ENCODE results near the gene CD9.

CD9 gene

DNA sequence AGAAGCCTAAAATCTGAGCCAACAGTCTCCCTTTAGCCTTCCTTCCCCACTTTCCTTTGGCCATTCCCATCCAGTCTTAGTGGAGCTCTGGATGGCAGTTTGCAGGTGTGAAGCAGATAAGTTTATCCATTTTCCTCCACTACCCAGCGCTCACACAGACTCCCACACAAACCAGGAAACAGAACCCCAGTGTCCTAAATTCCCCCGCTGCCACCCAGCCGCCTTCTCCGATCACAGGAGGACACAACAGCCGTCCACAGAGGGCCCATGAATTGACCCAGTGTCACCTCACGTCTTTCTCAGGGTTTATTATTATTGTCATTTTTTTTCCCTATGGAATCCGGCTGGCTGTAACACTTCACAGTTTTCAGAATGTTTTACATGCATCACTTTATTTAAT is 16.4 kb downstream of the CD9 start:
- no peak for DNase-seq (ENCODE audit: low read depth in 2 of 2, low spot score in 1 of 2)

DNA sequence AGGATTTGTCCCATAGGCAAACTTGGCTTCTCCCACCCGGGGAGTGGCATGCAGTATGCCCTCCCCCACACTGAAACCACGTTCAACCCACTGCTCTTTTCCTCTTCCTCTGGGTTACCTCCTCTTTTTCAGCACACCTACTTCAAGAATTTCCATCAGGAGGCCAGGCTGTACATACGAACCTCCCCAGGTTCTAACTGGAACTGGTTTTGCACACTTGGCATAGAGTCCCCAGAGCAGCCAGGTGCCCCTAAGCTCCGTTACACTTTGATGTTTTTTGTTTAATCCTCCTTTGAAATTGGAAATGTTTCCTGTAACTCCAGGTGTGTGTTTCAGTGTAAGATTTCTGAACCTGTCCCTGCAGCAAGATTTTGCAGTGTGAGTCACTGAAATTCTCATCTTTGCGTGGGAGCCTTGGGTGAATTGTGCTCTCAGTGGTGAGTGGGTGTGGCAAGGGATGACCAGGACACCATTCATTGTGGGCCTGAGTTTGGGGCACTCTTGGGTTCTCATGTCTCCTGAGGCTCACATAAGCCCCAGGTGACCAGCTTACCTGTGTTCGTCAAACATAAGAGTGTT is 18.2 kb downstream of the CD9 start:
- DNase-seq (ENCODE audit: low read depth in 2 of 2, low spot score in 1 of 2), result no peak

DNA sequence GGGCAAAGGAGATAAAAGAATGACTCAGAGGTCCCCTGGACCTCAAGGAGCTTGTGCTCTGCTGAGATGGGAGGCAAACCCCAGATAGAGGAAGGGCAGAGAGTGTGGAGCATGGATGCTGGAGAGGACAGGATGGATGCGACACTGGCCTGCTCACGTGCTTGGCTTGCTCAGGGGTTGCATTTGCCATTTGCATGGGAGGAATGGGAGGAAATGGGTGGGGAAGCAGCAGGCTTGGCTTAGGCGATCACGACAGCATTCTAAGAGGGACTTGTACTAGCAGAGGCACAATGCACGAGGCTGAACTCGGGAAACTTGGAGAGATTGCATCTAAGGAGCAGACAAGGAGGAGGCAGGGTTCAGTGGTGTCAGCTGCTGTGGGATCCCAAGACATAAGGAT is 19.8 kb downstream of the CD9 start:
- DNase-seq (ENCODE audit: low read depth in 2 of 2, low spot score in 1 of 2), result no peak

DNA sequence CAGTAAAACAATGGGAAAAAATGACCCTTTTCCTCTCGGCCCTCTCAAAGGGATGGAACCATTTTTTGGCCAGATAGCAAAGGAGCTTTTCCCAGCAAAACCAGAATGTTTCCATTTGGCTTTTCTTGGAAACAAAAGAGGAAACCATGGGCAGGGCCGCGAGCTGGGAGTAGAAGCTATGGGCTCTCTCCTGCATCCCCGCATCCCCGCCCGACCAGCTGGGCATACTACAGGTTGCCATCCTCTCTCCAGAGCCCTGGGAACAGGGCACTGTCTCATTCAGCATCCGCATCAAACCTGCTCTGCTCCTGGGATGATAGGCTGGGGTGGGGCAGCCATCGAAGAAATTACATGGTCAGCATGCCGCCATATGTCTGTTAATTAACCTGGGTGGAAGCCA is 20.9 kb downstream of the CD9 start:
- DNase-seq (ENCODE audit: low read depth in 2 of 2, low spot score in 1 of 2), result no peak

DNA sequence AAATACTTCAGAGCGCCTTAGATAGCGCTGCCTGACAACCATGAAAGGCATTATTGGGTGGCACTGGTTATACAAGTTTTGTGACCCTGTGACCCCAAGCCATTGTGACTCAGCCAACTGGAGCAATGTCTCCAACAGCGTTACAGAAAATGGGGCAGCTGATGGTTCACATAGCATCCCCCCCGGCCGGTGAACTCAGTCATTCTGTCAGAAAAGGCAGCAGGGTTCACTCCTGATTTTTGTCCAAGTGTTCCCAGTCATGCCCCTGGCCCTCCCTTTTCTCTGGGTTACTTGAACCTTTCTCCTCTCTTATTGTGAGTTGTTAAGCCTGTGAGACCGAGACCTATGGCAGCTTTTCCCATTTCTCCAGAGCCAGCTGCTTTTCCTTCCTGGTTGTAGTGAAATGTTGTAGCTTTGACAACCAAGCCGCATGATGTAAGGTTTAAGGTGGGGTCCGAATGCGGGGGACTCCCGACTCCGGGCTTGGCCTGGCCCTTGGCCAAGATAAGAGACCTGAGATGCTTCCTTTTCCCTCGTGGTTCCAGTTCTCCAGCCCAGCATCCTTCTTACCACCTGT is 22.0 kb downstream of the CD9 start:
- no peak for DNase-seq (ENCODE audit: low read depth in 2 of 2, low spot score in 1 of 2)

DNA sequence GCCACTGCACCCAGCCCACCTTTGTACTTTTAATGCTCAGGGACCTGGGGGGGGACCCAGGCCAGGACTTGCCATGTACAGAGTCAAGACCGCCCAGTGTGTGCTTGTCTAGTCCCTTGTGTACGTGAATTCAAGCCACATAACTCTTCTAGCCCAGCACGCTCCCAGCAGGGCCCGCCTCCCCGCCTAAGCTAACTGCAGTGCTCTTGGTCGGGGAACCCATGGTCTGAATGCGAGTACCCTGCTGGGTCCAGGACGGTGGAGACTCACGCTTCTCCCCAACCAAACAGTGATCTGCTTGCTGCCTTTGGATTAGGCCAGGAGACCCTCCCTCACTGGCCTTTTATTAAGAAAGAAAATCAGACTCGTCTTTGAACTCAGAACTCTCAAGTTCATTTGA is 23.3 kb downstream of the CD9 start:
- no peak for DNase-seq (ENCODE audit: low read depth in 2 of 2, low spot score in 1 of 2)

DNA sequence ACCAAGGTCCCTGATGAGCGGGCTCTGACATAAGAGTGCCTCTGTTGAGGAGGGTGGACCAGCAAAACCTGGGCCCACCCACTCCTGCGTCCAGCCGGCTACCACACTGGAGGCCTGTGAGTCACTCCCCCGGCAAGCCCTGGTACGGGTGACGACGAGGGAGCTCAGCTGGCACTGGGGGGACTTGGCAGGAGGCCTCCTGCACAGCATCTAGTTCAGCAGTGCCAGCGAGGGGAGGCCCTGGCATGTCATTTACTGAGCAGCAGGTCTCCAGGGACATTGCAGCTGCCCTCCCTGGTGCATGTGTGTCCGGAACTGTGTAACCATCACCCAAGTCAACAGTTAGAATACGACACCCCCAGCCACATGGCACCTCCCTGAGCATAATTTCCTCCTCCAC is 24.4 kb downstream of the CD9 start:
- DNase-seq (ENCODE audit: low read depth in 2 of 2, low spot score in 1 of 2), result no peak

DNA sequence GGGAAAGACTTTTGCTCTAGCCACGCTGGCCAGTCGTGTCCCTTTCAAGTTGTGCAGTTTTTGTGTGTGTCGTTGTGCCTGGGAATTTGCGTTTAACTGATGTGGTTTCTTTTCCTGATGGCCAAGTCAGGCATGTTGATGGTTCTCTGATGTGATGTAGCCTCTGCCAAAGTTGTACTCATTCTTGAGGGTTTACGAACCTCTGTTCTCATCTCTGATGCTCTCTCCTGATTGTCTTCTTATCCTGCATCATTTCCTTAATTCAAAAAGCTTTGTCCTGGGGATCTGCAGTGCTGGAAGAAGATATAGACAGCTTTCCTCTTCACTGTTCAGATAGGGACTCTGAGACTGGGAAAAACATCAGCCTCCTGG is 25.4 kb downstream of the CD9 start:
- no peak for DNase-seq (ENCODE audit: low read depth in 2 of 2, low spot score in 1 of 2)

DNA sequence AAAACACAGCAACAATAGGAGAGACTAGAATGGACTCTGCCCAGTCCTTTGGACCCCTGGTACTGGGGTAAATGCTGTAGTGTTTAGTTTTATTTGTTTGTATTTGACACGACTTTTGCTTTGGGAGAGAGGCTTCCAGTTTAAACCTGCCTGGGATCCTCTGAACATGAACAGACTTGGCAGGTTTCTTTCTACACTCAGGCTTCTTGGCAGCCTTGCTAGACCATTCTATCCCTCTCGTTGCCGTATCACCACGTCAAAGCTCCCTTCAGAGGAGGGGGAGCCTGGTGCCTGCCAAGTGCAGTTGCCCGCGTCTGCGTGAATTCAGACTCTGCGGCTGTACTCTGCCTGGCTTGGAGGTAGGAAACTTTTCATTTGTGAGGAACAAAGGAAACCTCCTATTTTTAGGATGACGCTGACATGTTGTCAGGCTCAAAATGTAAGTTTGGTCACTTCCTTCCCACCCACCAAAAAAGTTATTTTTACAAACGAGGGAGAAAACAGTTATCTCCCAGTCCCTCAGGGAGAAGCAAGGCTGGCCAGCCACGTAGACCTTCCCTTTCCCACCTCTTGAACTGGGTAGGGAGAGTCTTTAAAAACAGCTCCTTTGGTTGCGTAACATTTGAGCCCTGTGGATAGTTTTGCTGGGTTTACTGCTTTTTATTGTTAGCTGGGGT is 25.9 kb downstream of the CD9 start:
- no peak for DNase-seq (ENCODE audit: low read depth in 2 of 2, low spot score in 1 of 2)

DNA sequence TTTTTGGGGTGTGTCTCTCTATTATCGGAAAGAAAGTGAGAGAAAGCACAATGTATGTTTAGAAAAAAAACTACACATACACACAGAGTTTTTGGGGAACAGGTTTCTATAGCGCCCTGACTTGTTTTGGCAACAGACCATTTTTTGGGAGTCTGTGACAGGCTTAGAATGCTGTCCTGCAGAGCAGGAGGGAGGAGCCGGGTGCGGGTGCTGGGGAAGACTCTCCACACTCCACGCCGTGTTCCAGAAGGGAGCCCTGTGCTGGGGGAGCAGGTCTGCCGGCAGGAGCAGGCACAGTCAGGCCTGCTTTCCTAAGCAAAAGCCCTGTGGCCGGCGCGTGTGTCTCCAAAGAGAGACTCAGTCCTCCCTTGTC is 26.5 kb downstream of the CD9 start:
- no peak for DNase-seq (ENCODE audit: low read depth in 2 of 2, low spot score in 1 of 2)

DNA sequence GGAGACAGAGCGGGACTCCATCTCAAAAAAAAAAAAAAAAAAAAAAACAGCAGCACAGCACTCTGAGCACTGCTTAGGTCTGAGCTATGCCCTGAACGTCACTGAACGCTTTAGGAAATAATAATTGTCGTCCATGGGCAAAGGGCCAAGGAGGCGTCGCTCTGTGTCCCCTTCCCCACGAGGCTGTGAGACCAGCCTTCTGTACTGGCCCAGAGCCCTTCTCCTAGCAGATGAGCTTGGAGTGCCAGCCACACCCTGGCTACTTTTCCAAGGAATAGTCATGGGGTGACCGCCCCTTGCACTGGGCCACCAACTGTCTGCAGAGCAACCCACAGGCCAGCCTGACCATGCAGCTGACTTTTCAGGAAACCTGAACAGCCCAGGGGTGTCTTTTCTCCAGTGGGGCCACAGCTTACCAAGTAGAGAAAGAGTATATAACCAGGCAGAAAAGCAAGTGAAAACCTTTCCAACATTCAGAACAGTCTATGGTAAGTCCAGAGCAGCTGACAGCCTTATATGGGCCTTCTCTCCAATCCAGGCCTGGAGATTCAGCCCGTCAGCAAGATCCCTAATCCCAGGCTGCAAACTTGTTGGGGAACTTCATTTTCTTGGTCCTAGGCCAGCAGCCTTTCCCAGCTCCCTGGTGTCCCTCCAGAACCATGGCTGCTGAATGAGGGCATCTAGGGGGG is 28.5 kb downstream of the CD9 start:
- DNase-seq (ENCODE audit: low read depth in 2 of 2, low spot score in 1 of 2), result no peak

DNA sequence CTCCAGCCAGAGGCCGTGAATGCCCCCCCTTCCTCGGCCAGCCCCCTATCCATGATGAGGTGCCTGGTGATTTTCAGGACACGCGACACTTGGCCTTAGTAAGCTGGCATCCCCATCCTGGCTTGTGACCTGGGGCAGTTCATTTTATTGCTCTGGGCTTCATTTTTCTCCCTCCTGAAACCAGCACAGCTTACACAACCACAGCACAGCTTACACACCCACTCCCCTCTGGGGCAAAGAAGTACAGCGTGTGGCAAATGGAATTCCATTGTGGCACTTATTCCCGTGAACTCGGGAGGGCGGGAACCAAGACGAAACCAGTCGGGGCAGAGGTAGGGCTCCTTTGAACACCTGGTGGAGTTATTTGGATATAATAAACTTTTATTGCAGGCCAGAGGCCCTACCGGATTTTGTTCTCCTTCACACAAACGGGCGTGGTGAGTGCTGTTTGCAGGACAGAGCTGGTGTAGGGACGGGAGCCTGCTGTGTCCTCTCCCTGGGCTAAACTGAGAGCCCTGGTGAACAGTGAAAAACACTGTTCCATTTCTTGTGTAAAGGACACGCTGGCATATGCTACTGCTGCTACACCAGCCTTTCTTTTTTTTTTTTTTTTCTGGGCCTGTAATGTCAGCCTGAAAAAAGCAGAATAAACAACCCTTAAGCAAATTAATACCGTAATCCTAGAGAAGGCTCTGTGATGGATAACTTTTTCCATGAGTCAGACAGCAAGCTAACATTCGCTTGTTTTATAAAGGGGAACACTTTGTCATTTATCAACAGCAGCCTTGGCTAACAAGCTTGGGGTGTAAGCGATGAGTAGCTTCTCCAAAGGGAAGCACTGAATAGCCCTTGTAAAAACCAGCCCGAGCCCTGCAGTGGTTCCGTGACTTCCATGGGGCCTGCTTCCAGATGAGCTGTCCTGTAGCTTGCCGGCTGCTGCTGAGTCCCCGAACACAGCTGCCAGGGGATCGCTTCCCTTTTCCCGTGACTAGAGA is 29.3 kb downstream of the CD9 start:
- DNase-seq (ENCODE audit: low read depth in 2 of 2, low spot score in 1 of 2), result no peak

DNA sequence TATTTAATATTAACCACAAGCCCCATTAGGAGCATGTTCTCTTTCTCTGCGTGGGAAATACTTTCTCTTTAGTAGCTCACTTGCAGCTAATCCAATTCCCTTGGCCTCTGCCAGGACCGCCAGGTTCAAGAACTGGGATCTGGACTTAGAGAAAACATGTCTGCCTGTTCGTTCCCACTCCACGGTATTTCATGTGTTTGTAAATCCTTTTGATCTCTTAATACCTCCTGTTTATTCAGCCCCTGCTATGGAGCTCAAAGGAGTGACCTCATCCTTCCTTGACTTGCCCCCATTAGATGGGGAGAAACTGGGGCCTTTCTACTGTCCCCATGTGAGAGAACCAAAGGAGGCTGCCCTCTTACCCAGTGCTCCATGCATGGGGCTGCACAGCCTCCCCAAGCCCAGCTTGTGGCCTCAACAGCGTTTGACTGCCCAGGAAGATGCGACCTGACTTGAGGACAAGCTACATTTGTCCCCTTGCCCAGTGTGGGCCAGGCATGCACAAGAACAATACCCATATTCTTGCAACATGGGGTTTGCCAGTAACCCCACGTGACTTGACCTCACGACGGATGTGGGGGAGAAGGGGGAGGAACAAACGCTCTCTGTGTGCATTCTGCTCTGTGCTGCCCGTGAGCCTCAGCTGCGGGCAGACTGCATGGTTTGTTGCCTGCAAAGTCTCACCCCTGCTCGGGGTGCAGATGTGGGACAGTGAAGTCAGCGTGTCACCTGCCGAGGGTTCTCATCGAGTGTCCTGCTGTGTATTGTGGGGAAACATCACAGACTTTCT is 30.3 kb downstream of the CD9 start:
- DNase-seq (ENCODE audit: low read depth in 2 of 2, low spot score in 1 of 2), result peak; percentile 36 to 51

DNA sequence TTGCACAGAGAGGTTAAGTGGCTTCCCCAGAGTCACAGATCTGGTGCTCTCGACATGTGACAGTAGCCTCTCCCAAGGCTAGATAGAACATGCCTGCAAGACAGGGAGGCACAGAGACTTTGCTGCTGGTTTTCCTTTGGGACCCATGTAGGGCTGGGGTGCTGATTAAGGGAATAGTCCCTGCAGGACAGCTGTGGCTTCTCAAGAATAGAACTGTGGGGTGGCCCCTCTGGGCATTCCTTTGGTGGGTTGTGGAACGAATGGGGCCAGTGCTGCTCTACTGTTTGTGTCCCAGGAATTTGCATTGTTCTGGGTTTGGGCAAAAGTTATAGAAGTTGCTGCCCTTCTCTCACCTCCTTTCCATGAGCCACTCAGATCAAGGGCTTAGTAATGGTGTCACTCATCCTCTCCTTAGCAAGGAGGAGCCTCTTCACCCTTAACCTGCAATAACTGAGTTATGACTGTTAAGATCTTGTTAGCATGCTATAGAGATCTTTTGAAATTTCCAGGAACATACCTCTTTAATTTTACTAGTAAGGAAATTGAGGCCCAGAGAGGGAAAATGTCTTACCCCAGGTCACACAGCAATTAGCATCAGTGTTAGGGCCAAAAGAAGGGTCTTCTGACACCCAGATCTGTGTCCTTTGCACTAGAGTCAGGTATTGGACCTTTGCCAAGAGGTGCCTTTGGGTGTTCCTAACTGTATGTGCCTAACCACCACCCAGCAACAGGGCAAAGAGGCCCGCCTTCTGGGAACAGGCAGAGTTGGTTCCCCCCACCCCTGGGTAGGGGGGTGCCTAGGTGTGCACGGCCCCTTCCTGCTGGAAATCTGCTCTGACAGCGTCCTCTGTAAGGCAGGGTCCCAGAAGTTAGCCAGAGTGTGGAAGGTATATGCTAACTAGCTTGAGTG is 31.4 kb downstream of the CD9 start:
- DNase-seq (ENCODE audit: low read depth in 2 of 2, low spot score in 1 of 2), result no peak

DNA sequence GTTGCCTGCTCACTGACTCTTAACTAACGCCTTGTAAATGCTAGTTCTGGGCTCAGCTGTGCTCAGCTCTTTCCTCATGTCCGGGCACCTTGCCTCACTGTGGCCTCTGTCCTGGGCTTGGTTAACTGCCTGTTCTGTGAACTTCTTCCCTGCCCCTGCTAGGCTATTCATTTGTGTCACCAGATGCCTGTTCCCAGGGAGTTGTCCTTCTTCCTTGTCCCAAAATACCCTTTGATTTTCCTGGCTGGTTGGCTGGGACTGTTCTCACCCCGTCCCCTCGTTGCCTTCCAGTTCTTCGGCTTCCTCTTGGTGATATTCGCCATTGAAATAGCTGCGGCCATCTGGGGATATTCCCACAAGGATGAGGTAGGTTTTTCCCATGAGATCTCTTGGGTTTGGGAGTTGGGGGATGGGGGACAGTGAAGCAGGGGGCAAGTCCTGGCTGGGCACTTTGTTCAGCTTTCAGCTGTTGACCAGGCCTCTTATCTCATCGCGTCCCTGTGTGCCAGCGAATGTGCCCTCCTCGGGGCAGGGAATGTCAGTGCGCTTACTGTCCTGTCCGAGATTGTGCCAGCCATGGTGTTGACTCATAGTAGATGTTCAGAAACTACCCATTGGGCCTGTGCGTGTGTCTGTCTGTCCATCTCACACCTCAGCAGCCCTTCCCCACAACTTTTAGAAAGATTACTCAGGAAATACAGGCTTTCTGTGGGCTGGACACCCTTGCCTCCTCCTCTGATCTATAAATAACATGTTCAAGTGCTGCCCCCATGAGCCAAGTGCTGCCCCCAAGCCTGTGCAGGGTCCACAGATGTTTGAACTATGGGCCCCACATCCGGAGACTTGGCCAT is 33.1 kb downstream of the CD9 start:
- DNase-seq (ENCODE audit: low read depth in 2 of 2, low spot score in 1 of 2), result no peak

DNA sequence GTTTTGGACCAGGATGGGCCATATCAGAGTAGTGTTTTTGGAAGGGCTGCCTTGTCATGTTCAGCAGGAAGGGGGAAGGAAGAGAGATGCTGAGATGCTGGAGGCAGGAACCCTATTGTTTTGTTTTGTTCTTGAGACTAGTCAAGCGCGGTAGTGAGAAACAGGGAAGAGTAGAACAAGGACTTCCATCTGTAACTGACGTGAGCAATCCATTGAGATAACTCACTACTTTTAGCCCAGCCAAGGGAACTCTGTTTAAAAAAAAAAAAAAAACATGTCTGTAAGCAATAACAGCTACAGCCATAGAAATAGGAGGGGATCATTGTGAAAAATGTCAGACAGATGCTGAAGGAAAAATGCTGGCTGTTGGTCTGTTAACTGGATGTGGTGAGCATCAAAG is 34.0 kb downstream of the CD9 start:
- DNase-seq (ENCODE audit: low read depth in 2 of 2, low spot score in 1 of 2), result no peak

DNA sequence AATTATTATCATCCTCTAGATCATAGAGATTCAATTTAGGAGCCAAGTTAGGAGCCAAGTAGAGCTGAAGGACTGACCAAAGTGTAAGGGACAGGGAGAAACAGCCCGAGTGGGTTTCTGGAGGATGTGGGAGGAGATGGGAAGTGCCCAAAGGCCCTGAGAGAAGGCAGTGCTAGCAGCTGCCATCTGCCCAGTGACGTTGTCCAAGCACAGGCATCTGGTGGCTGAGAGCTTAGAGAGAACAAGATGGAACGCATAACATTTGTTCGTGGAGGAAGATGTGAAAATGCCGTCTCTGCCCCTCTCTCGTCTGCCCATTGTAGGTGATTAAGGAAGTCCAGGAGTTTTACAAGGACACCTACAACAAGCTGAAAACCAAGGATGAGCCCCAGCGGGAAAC is 34.7 kb downstream of the CD9 start:
- DNase-seq (ENCODE audit: low read depth in 2 of 2, low spot score in 1 of 2), result no peak

DNA sequence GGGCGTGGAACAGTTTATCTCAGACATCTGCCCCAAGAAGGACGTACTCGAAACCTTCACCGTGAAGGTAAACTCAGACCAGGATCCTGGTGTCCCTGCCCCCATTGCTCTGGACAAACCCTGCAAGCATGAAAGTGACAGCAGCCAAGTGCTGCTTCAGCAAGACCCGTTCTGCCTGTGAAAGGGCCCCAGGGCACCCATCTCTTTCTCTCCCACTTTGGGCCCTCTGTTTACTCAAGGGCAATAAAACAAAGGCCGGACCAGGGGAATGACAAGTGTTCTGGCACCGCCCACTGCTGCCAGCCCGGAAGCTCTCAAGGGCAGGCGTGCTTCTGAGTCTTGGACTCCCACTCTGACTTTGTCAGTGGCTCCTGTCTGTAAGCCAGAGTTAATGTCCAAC is 35.3 kb downstream of the CD9 start:
- no peak for DNase-seq (ENCODE audit: low read depth in 2 of 2, low spot score in 1 of 2)

All from stimulated activated CD8-positive, alpha-beta memory T cell treated with anti-CD3 and anti-CD28 coated beads, Interleukin-4, amount 100 ng/mL, for 1 hour (primary cell).